Stimulated activated CD8-positive, alpha-beta memory T cell treated with anti-CD3 and anti-CD28 coated beads, Interleukin-7, amount 100 ng/mL, for 24 hours (primary cell): Measurements from ENCODE around the gene RPS2.
A peak's percentile ranks its signal among the peaks of the same experiment; 100 is the strongest.

Experiments used
- DNase-seq: peaks from one replicate; pipeline ENCODE4 v3.0.0-alpha.2; 2020; ENCODE audit warnings: low read depth

RPS2 gene

GRCh38 chr16:1981398-1981836 lies 16.8 kb upstream of the RPS2 start, which contains the start of gene NOXO1:
NOXO1 (minus strand) TSS chr16:1981469; CDS start chr16:1981179, 290 bp downstream.
- DNase-seq: no peak

- DNase-seq: no peak
Measured at GRCh38 chr16:1980770-1981087, 16.1 kb upstream of the RPS2 start.

- DNase-seq: no peak
Measured at GRCh38 chr16:1980030-1980769, 15.6 kb upstream of the RPS2 start.

- DNase-seq: no peak
Measured at GRCh38 chr16:1979271-1980029, 14.8 kb upstream of the RPS2 start.

GRCh38 chr16:1978476-1979120 lies 14.0 kb upstream of the RPS2 start:
- DNase-seq: no peak

- DNase-seq: no peak
Measured at GRCh38 chr16:1977875-1978268, 13.2 kb upstream of the RPS2 start.

GRCh38 chr16:1976951-1977874 lies 12.6 kb upstream of the RPS2 start:
- no peak for DNase-seq

GRCh38 chr16:1976216-1976520 lies 11.5 kb upstream of the RPS2 start:
- no peak for DNase-seq

GRCh38 chr16:1975432-1976215 lies 11.0 kb upstream of the RPS2 start:
- no peak for DNase-seq

GRCh38 chr16:1974157-1975070 lies 9.8 kb upstream of the RPS2 start:
- DNase-seq: no peak

- DNase-seq: no peak
Measured at GRCh38 chr16:1973461-1974156, 9.0 kb upstream of the RPS2 start.

GRCh38 chr16:1972490-1972877 lies 7.9 kb upstream of the RPS2 start:
- no peak for DNase-seq

- DNase-seq: peak; percentile 92
Measured at GRCh38 chr16:1971796-1972489, 7.3 kb upstream of the RPS2 start, which contains the start of gene TBL3. TBL3 (plus strand) TSS chr16:1972053; CDS start chr16:1972165, 112 bp downstream.

- no peak for DNase-seq
Measured at GRCh38 chr16:1968146-1968953, 3.7 kb upstream of the RPS2 start.

GRCh38 chr16:1966460-1966859 lies 1.8 kb upstream of the RPS2 start, which contains the start of gene RNF151:
RNF151 (plus strand) TSS chr16:1966856; CDS start chr16:1966882, 26 bp downstream.
- DNase-seq: no peak

GRCh38 chr16:1965396-1966001 lies 873 bp upstream of the RPS2 start:
- DNase-seq: no peak

- DNase-seq: no peak
Measured at GRCh38 chr16:1963806-1964505, 670 bp downstream of the RPS2 start.
